ENCODE results near the gene COPB2.

The COPB2 gene

DNA sequence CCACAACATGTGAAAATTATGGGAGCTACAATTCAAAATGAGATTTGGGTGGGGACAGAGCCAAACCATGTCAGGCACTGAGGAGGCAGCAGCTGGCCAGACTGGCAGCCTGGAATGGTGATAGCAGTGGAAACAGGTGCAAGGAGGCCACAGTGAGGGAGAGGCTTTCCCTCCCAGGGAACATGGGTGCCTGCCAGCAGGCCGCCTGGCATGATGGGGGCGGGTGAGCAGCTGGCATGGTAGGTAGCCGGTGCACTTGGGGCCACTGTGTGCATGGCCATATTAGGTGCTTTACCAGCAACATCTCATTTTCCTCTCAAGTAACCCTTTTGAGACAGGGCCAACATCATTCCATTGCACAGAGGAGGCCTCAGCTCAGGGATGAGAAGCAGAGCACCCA is 63.9 kb downstream of the COPB2 start:
- Histone ChIP-seq H3K9ac (ENCODE audit: low read depth, low read length) (no peak overlapping the region), H3K9me3 (ENCODE audit: insufficient read depth, low read depth, low read length) (no peaks in the 10 kb centered on the region), H3K4me1 (ENCODE audit: insufficient read depth, low read length) (0 out of 2 replicates have a peak, but pooled peaks cover 3% of the 10 kb centered on the region), H3K4me3 (ENCODE audit: low read length) (no peak overlapping the region), H3K36me3 (ENCODE audit: insufficient read depth, low read depth, low read length) (no peaks in the 10 kb centered on the region), H3K27me3 (ENCODE audit: insufficient read depth, low read length) (peaks cover 33% of the 10 kb centered on the region), H3K27ac (ENCODE audit: low read length) (no peak overlapping the region)

DNA sequence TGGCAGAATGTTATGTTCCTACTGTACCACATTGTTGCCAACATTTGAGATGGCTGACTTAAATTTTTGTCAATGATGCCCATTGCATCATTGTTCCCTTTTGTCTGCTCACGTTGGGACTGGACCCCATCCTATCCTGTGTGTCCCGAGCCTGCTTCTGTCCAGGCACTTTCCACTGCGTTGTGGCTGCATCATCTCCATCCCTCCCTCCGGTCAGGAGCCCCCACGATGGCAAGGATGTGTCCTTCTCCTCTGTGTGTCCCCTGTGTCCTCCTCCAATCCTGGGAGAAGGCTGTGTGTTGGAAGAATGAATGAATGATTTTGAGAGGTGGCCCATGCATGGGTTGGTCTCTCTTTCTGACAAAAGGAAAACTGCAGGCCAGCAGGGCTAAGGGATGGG is 65.0 kb downstream of the COPB2 start:
- H3K9me3 ChIP-seq (ENCODE audit: insufficient read depth, low read depth, low read length) = no peaks in the 10 kb centered on the region
- no peak overlapping the region for H3K4me3 ChIP-seq (ENCODE audit: low read length)
- H3K9ac ChIP-seq (ENCODE audit: low read depth, low read length) = no peak overlapping the region
- no peaks in the 10 kb centered on the region for H3K36me3 ChIP-seq (ENCODE audit: insufficient read depth, low read depth, low read length)
- peaks cover 22% of the 10 kb centered on the region for H3K27me3 ChIP-seq (ENCODE audit: insufficient read depth, low read length)
- no peak overlapping the region for H3K27ac ChIP-seq (ENCODE audit: low read length)
- peaks cover 6% of the 10 kb centered on the region; the same call in 1 of the 2 replicates for H3K4me1 ChIP-seq (ENCODE audit: insufficient read depth, low read length)

GRCh38 chr3:139323146-139323545 is 66.3 kb downstream of the COPB2 start:
- H3K27me3 ChIP-seq (ENCODE audit: insufficient read depth, low read length) = peaks cover 12% of the 10 kb centered on the region
- no peak overlapping the region for H3K9ac ChIP-seq (ENCODE audit: low read depth, low read length)
- H3K27ac ChIP-seq (ENCODE audit: low read length) = no peak overlapping the region
- H3K9me3 ChIP-seq (ENCODE audit: insufficient read depth, low read depth, low read length) = no peaks in the 10 kb centered on the region
- no peak overlapping the region for H3K4me3 ChIP-seq (ENCODE audit: low read length)
- no peaks in the 10 kb centered on the region for H3K36me3 ChIP-seq (ENCODE audit: insufficient read depth, low read depth, low read length)
- H3K4me1 ChIP-seq (ENCODE audit: insufficient read depth, low read length) = peaks cover 3% of the 10 kb centered on the region; the same call in 1 of the 2 replicates

GRCh38 chr3:139322346-139322745 is 67.1 kb downstream of the COPB2 start:
- Histone ChIP-seq H3K27ac (ENCODE audit: low read length) (no peak overlapping the region), H3K27me3 (ENCODE audit: insufficient read depth, low read length) (peaks cover 12% of the 10 kb centered on the region; the same call in 1 of the 2 replicates), H3K4me1 (ENCODE audit: insufficient read depth, low read length) (peaks cover 3% of the 10 kb centered on the region; the same call in 1 of the 2 replicates)

GRCh38 chr3:139320551-139321309 is 68.7 kb downstream of the COPB2 start:
- no peak overlapping the region for H3K9ac ChIP-seq (ENCODE audit: low read depth, low read length)
- no peaks in the 10 kb centered on the region for H3K36me3 ChIP-seq (ENCODE audit: insufficient read depth, low read depth, low read length)
- H3K27me3 ChIP-seq (ENCODE audit: insufficient read depth, low read length) = peaks cover 10% of the 10 kb centered on the region; the same call in 1 of the 2 replicates
- H3K4me3 ChIP-seq (ENCODE audit: low read length) = no peak overlapping the region
- no peak overlapping the region for H3K27ac ChIP-seq (ENCODE audit: low read length)
- H3K9me3 ChIP-seq (ENCODE audit: insufficient read depth, low read depth, low read length) = no peaks in the 10 kb centered on the region
- peaks cover 3% of the 10 kb centered on the region; the same call in 1 of the 2 replicates for H3K4me1 ChIP-seq (ENCODE audit: insufficient read depth, low read length)

More at GRCh38 chr3:139322346-139322745, 67.1 kb downstream of the COPB2 start:
- no peaks in the 10 kb centered on the region for H3K36me3 ChIP-seq (ENCODE audit: insufficient read depth, low read depth, low read length)
- no peak overlapping the region for H3K4me3 ChIP-seq (ENCODE audit: low read length)
- no peaks in the 10 kb centered on the region for H3K9me3 ChIP-seq (ENCODE audit: insufficient read depth, low read depth, low read length)
- H3K9ac ChIP-seq (ENCODE audit: low read depth, low read length) = no peak overlapping the region

- no peak overlapping the region for H3K27ac ChIP-seq (ENCODE audit: low read length)
Observed at GRCh38 chr3:139319428-139320402, 69.7 kb downstream of the COPB2 start.

DNA sequence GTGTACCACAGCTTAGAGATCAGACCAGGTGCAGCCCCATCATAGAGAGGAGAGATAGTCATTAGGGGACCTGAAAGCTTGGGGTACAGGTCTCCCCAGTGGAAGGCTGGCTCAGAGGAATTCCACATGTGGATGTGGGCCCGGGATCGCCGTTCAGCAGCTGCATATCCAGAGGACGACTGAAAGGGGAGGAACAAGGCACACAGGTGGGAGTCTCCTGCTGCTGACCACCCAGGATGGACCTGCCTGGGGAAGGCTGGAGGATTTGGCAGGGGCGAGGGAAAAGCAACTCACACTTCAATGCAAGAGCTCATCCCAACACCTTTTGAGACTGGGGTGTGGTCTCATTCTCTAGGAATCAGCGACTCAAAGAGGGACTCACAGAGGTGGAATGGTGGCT is 70.6 kb downstream of the COPB2 start:
- peaks cover 10% of the 10 kb centered on the region; the same call in 1 of the 2 replicates for H3K27me3 ChIP-seq (ENCODE audit: insufficient read depth, low read length)
- no peaks in the 10 kb centered on the region for H3K36me3 ChIP-seq (ENCODE audit: insufficient read depth, low read depth, low read length)
- no peak overlapping the region for H3K4me3 ChIP-seq (ENCODE audit: low read length)
- peaks cover 3% of the 10 kb centered on the region; the same call in 1 of the 2 replicates for H3K4me1 ChIP-seq (ENCODE audit: insufficient read depth, low read length)
- no peak overlapping the region for H3K9ac ChIP-seq (ENCODE audit: low read depth, low read length)
- H3K9me3 ChIP-seq (ENCODE audit: insufficient read depth, low read depth, low read length) = no peaks in the 10 kb centered on the region
- H3K27ac ChIP-seq (ENCODE audit: low read length) = no peak overlapping the region

More at GRCh38 chr3:139319428-139320402, 69.7 kb downstream of the COPB2 start:
- peaks cover 3% of the 10 kb centered on the region; the same call in 1 of the 2 replicates for H3K4me1 ChIP-seq (ENCODE audit: insufficient read depth, low read length)
- no peak overlapping the region for H3K9ac ChIP-seq (ENCODE audit: low read depth, low read length)
- no peak overlapping the region for H3K4me3 ChIP-seq (ENCODE audit: low read length)
- H3K27me3 ChIP-seq (ENCODE audit: insufficient read depth, low read length) = peaks cover 10% of the 10 kb centered on the region; the same call in 1 of the 2 replicates
- H3K36me3 ChIP-seq (ENCODE audit: insufficient read depth, low read depth, low read length) = no peaks in the 10 kb centered on the region
- H3K9me3 ChIP-seq (ENCODE audit: insufficient read depth, low read depth, low read length) = no peaks in the 10 kb centered on the region

GRCh38 chr3:139318431-139318816 is 71.0 kb downstream of the COPB2 start:
- H3K4me3 ChIP-seq (ENCODE audit: low read length) = no peak overlapping the region
- H3K9me3 ChIP-seq (ENCODE audit: insufficient read depth, low read depth, low read length) = no peaks in the 10 kb centered on the region
- H3K36me3 ChIP-seq (ENCODE audit: insufficient read depth, low read depth, low read length) = no peaks in the 10 kb centered on the region
- peaks cover 10% of the 10 kb centered on the region; the same call in 1 of the 2 replicates for H3K27me3 ChIP-seq (ENCODE audit: insufficient read depth, low read length)
- H3K4me1 ChIP-seq (ENCODE audit: insufficient read depth, low read length) = peaks cover 3% of the 10 kb centered on the region; the same call in 1 of the 2 replicates
- H3K9ac ChIP-seq (ENCODE audit: low read depth, low read length) = no peak overlapping the region
- H3K27ac ChIP-seq (ENCODE audit: low read length) = no peak overlapping the region

GRCh38 chr3:139317660-139318430 is 71.6 kb downstream of the COPB2 start:
- H3K27me3 ChIP-seq (ENCODE audit: insufficient read depth, low read length) = peaks cover 10% of the 10 kb centered on the region; the same call in 1 of the 2 replicates
- no peaks in the 10 kb centered on the region for H3K9me3 ChIP-seq (ENCODE audit: insufficient read depth, low read depth, low read length)
- H3K4me1 ChIP-seq (ENCODE audit: insufficient read depth, low read length) = peaks cover 3% of the 10 kb centered on the region; the same call in 1 of the 2 replicates
- H3K36me3 ChIP-seq (ENCODE audit: insufficient read depth, low read depth, low read length) = no peaks in the 10 kb centered on the region
- H3K27ac ChIP-seq (ENCODE audit: low read length) = no peak overlapping the region
- no peak overlapping the region for H3K9ac ChIP-seq (ENCODE audit: low read depth, low read length)
- H3K4me3 ChIP-seq (ENCODE audit: low read length) = no peak overlapping the region

GRCh38 chr3:139317215-139317614 is 72.2 kb downstream of the COPB2 start:
- no peak overlapping the region for H3K27ac ChIP-seq (ENCODE audit: low read length)

GRCh38 chr3:139313921-139314320 is 75.5 kb downstream of the COPB2 start:
- no peak overlapping the region for H3K4me3 ChIP-seq (ENCODE audit: low read length)
- H3K27me3 ChIP-seq (ENCODE audit: insufficient read depth, low read length) = peaks cover 10% of the 10 kb centered on the region; the same call in 1 of the 2 replicates
- no peaks in the 10 kb centered on the region for H3K36me3 ChIP-seq (ENCODE audit: insufficient read depth, low read depth, low read length)
- no peak overlapping the region for H3K27ac ChIP-seq (ENCODE audit: low read length)
- no peak overlapping the region for H3K9ac ChIP-seq (ENCODE audit: low read depth, low read length)
- no peaks in the 10 kb centered on the region for H3K4me1 ChIP-seq (ENCODE audit: insufficient read depth, low read length)
- H3K9me3 ChIP-seq (ENCODE audit: insufficient read depth, low read depth, low read length) = no peaks in the 10 kb centered on the region

More at GRCh38 chr3:139317215-139317614, 72.2 kb downstream of the COPB2 start:
- Histone ChIP-seq H3K4me1 (ENCODE audit: insufficient read depth, low read length) (peaks cover 3% of the 10 kb centered on the region; the same call in 1 of the 2 replicates), H3K4me3 (ENCODE audit: low read length) (no peak overlapping the region), H3K9ac (ENCODE audit: low read depth, low read length) (no peak overlapping the region), H3K9me3 (ENCODE audit: insufficient read depth, low read depth, low read length) (no peaks in the 10 kb centered on the region), H3K36me3 (ENCODE audit: insufficient read depth, low read depth, low read length) (no peaks in the 10 kb centered on the region), H3K27me3 (ENCODE audit: insufficient read depth, low read length) (peaks cover 10% of the 10 kb centered on the region; the same call in 1 of the 2 replicates)

Measured in iPS-20b (cell line).